Hippocampal formation (tissue), 2 donors: ENCODE data around the gene GBF1.
A peak's percentile ranks its signal among the peaks of the same experiment; 100 is the strongest.
"Not testable (repeated sequence)": the region's sequence is repeated elsewhere in the genome, so short reads cannot be mapped to it uniquely, and the experiment has no call there.

Experiments used
- DNase-seq, 2 donors: peaks; one replicate each; lab custom pipeline; 2025; lab: John Stamatoyannopoulos, UW

GBF1 gene

GRCh38 chr10:102301332-102301731 is 56.0 kb downstream of the GBF1 start:
- DNase-seq: not testable (repeated sequence)

GRCh38 chr10:102302611-102303010 is 57.3 kb downstream of the GBF1 start:
- DNase-seq: no peak

- DNase-seq: no peak
These were observed 60.7 kb downstream of the GBF1 start for GRCh38 chr10:102306006-102306405.

- no peak for DNase-seq
These were observed 61.4 kb downstream of the GBF1 start for GRCh38 chr10:102306710-102307109.

- not testable (repeated sequence) for DNase-seq
These were observed 63.0 kb downstream of the GBF1 start for GRCh38 chr10:102308318-102308717.

- DNase-seq: no peak
These were observed 63.9 kb downstream of the GBF1 start for GRCh38 chr10:102309236-102309635.

GRCh38 chr10:102309916-102310315 is 64.6 kb downstream of the GBF1 start:
- DNase-seq: no peak

GRCh38 chr10:102310361-102311024 is 65.2 kb downstream of the GBF1 start:
- DNase-seq: no peak

GRCh38 chr10:102311025-102311420 is 65.7 kb downstream of the GBF1 start:
- DNase-seq: no peak

- DNase-seq: no peak
These were observed 67.4 kb downstream of the GBF1 start for GRCh38 chr10:102312683-102313082.

- DNase-seq: no peak
These were observed 68.0 kb downstream of the GBF1 start for GRCh38 chr10:102313221-102313896.

GRCh38 chr10:102314801-102315200 is 69.5 kb downstream of the GBF1 start:
- DNase-seq: no peak

- DNase-seq: no peak
These were observed 71.1 kb downstream of the GBF1 start for GRCh38 chr10:102316421-102316820.

- no peak for DNase-seq
These were observed 77.6 kb downstream of the GBF1 start for GRCh38 chr10:102322914-102323313.

GRCh38 chr10:102324061-102324460 is 78.7 kb downstream of the GBF1 start:
- no peak for DNase-seq

GRCh38 chr10:102326031-102326430 is 80.7 kb downstream of the GBF1 start:
- no peak for DNase-seq

- no peak for DNase-seq
These were observed 81.7 kb downstream of the GBF1 start for GRCh38 chr10:102327002-102327401.

GRCh38 chr10:102327641-102328040 is 82.3 kb downstream of the GBF1 start:
- DNase-seq: no peak

GRCh38 chr10:102332772-102333171 is 87.4 kb downstream of the GBF1 start:
- no peak for DNase-seq

- no peak for DNase-seq
These were observed 88.8 kb downstream of the GBF1 start for GRCh38 chr10:102334101-102334500.

GRCh38 chr10:102335184-102335583 is 89.9 kb downstream of the GBF1 start:
- DNase-seq: no peak

GRCh38 chr10:102341038-102341688 is 95.8 kb downstream of the GBF1 start:
- DNase-seq: no peak

- peak in 1 of 2 donors; percentile 9 for DNase-seq
These were observed 97.1 kb downstream of the GBF1 start for GRCh38 chr10:102342458-102342857.
